IPS-NIHi7 (cell line): ENCODE results near the gene WNT1.

Experiments used
- DNase-seq: peaks from one replicate; pipeline ENCODE4 v3.0.0; 2012; ENCODE audit warnings: mixed read lengths; ENCODE audit errors: extremely low spot score

WNT1 gene

GRCh38 chr12:49000346-49000745 is 22.2 kb downstream of the WNT1 start:
- no peak for DNase-seq

GRCh38 chr12:49008943-49009342 is 30.8 kb downstream of the WNT1 start:
- no peak for DNase-seq

- DNase-seq: no peak
Observed at GRCh38 chr12:49010092-49010668, 32.1 kb downstream of the WNT1 start.

GRCh38 chr12:49012739-49013138 is 34.6 kb downstream of the WNT1 start:
- DNase-seq: no peak

GRCh38 chr12:49013428-49013827 is 35.3 kb downstream of the WNT1 start:
- no peak for DNase-seq

- no peak for DNase-seq
Observed at GRCh38 chr12:49014547-49014946, 36.4 kb downstream of the WNT1 start.

GRCh38 chr12:49015196-49015595 is 37.1 kb downstream of the WNT1 start:
- no peak for DNase-seq

- DNase-seq: no peak
Observed at GRCh38 chr12:49017891-49018260, 39.8 kb downstream of the WNT1 start.

GRCh38 chr12:49018261-49019119 is 40.4 kb downstream of the WNT1 start, which contains the start of gene PRKAG1:
PRKAG1 (minus strand) TSS chr12:49018776; CDS start chr12:49018740, 36 bp downstream.
- peak; percentile 99 for DNase-seq

GRCh38 chr12:49019120-49019430 is 41.0 kb downstream of the WNT1 start:
- DNase-seq: no peak

- DNase-seq: peak; percentile 71
Observed at GRCh38 chr12:49019443-49020324, 41.6 kb downstream of the WNT1 start.

GRCh38 chr12:49020441-49020840 is 42.3 kb downstream of the WNT1 start:
- DNase-seq: no peak

- DNase-seq: no peak
Observed at GRCh38 chr12:49021292-49021915, 43.3 kb downstream of the WNT1 start.

- DNase-seq: no peak
Observed at GRCh38 chr12:49022558-49023178, 44.5 kb downstream of the WNT1 start.

- DNase-seq: no peak
Observed at GRCh38 chr12:49023812-49024211, 45.7 kb downstream of the WNT1 start.

GRCh38 chr12:49024543-49024942 is 46.4 kb downstream of the WNT1 start:
- no peak for DNase-seq

GRCh38 chr12:49025463-49025862 is 47.3 kb downstream of the WNT1 start:
- DNase-seq: no peak

- DNase-seq: no peak
Observed at GRCh38 chr12:49026101-49026500, 48.0 kb downstream of the WNT1 start.

GRCh38 chr12:49026678-49027480 is 48.8 kb downstream of the WNT1 start:
- DNase-seq: no peak

GRCh38 chr12:49027846-49028555 is 49.9 kb downstream of the WNT1 start:
- DNase-seq: no peak
